ENCODE results near the gene RPL18A.

The RPL18A gene

DNA sequence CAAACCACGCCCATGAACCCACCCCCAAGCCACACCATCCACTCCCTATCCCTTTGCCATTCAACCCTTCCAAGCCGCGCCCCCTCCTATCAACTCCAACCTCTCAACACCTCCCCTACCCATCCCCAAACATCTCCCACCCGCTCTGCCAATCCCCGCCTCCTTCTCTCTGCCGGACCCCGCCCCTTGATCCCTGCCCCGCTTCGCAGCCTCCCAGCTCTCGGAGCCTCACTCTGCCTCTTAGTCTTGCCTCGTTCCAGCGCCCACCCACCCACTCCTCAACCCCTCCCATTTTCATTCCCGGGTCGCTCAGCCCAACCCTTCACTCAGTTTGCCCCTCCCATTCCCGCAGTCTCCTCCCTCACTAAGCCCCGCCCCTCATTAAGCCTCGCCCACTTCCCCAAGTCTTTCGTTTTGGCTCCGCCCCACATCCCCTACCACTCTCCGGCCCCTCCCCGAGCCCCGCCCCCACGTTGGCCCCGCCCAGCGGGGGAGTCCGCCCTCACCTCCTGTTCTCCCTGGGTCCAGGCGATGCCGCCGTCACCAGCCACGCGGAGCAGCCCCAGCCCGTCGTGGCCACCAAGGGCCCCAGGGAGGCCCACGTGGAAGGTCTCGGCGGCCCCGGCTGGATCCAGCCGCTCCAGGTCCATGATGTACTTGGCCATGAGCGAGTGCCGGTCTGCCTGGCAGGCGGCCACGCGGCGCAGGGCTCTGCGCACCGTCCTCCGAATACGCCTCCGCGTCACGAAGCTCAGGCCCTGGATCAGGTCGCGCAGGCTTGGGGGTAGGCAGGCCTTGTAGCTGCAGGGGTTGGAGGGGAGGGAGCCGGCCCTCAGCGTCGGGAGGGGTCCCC is 17.7 kb upstream of the RPL18A start:
- peak; percentile 31 for DNase-seq (ENCODE audit: low read depth)

DNA sequence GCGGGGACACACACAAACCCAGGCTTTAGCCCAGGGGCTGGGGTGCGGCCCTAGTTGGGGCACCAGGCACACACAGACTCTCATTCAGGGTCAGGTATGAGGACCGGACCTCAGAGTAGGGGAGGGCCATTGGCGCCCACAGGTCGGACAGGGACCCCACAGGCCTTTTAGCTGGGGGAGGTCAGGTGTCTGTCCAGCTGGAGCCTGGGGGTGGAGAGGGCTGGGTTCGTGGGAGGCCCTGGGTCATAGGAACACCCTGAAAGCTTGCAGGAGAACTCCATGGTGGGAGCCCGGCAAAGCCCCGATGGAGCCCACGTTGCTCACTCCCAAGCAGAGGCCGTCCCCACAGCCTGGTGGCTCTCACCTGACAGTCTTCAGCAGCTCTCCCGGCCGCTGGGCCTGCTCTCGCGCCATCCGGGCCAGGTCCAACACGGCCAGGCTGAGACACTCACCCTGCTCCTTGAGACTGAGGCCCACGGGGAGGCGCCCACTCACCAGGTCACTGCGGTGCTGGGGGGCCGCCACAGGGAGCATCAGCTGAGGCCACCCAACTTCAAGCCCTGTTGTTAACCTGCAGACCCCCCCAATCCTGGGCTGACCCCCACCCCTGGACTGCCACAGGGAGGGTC is 16.9 kb upstream of the RPL18A start:
- DNase-seq (ENCODE audit: low read depth): no peak

DNA sequence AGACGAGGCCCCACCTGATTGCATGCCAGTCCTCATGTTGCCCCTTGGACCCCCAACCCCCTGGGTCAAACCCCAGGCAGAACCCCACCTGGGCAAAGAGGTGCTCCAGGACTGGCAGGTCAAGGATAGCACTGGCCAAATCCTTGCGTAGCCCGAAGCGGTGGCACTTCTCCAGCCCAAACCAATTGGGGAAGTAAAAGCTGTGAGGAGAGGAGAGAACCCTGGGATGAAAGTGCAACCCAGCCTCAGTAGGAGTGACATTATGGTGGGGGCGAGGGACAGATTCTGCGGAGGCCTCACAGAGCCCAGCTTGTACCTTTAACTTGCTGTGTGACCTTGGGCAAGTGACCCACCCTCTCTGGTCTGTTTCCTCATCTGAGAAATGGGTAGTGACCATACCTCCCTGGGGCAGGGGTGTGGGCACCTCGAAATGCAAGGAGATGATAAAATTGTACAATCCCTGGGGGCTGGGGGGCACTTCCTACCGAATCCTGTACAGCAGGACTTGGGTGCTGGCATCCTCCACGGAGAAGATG is 16.4 kb upstream of the RPL18A start:
- no peak for DNase-seq (ENCODE audit: low read depth)

DNA sequence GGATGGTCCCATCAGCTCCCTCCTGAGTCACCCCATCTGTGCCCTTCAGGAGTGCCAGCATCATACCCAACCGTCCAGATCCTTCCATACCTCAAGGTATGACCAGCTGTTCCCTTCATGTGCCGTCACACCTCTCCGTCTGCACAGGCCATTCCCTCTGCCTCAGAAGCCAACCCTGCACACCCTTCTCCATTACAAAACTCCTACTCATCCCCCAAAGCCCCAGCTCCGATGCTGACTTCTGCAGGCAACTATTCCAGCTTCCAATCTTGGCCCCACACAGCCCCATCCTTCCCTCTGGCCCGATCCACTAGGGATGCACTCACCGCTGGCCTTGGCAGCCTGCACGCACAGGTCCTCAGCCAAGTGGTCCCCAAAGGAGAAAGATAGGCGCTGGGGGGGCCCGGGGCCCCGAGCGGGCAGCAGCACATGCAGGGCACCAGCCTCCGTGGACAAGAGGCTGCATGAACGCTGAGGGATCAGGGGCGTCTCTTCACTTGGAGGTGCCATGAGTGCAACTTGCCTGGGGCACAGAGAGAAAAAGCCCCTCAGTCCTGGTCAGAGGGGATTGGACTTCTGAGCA is 15.7 kb upstream of the RPL18A start:
- DNase-seq (ENCODE audit: low read depth): no peak

DNA sequence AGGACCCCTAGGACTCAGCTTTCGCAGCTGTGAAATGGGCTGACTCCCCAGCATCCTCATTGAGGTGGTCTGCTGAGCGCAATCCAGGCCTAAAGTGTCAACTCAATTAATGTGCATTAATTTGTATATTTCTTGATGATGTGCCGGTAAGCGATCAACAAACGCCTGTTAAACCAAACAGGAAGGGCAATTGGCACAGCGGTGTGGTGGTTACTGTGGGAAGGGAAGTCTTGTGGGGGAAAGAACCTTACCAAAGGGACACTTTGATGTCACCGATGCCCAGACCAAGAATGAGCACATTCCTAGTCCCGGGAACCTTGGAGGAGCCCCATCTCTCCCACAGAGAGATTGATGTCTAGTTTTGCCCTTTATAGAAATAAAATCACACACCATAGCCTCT is 13.6 kb upstream of the RPL18A start:
- no peak for DNase-seq (ENCODE audit: low read depth)

DNA sequence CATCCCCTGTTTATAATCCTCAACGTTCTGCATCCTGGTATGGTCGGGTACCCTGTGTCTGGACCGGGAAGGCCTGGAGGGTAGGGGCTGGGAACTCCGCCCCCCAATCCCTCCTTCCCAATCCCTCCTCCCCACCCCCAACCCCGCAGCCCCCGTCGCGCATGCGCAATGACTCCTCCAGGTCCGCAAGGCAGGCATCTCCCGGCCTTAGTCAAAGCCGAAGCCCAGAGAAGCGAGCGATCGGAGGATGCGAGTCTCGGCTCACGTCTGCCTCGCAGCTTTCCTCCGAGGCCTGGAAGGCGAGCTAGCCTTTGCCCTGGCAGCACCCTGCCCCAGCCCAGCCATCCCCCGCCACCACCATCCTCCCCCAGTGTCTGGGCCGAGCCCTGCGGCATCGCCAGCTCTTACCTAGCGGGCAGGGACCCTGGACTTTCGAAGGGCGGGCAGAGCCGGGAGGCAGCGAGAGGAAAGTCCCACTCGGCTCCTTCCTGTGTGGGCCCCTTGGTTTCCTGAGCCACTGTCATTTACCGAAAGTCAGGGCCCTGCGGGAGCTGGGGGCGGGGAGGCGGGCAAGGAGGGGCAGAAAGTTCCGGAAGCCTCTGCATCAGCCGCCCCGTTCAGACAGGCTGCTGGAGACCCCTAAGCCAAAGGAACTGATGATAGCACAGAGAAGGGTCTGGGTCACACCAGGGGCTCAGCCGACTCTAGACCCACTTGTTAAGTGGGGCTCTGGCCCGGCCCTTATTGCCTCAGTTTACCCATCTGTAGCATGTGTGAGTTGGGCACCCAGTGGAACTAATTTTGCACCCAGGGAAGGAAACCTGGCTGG is 12.0 kb upstream of the RPL18A start, which contains the start of gene JAK3:
Gene JAK3 (minus strand): TSS at position 445 of the 829 bp plus-strand sequence. CDS start 3,565 bp downstream, outside the sequence.
- DNase-seq (ENCODE audit: low read depth): peak; percentile 38

DNA sequence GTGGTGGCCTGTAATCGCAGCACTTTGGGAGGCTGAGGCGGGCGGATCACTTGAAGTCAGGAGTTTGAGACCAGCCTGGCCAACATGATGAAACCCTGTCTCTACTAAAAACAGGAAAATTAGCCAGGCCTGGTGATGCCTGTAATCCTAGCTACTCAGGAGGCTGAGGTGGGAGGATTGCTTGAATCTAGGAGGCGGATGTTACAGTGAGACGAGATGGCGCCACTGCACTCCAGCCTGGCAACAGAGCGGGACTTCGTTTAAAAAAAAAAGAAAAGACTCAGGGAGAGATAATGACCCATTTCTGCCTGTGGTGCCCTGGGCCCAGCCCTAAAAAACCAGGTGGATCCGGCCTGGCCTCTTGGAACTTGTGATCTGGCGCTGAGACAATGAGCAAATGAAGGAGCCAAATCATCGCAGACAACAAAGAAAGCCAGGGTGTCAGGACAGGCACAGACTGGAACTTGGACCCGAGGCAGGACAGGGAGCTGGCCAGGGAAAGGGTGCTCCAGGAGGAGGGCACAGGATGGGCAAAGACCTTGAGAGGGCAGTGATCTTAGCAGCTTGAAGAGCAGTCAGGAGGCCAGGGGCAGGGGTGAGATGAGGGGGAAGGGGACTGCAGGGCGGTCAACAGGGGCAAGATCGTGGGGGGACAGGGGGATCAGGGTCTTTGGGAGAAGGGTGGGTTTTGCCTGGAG is 11.0 kb upstream of the RPL18A start:
- no peak for DNase-seq (ENCODE audit: low read depth)

DNA sequence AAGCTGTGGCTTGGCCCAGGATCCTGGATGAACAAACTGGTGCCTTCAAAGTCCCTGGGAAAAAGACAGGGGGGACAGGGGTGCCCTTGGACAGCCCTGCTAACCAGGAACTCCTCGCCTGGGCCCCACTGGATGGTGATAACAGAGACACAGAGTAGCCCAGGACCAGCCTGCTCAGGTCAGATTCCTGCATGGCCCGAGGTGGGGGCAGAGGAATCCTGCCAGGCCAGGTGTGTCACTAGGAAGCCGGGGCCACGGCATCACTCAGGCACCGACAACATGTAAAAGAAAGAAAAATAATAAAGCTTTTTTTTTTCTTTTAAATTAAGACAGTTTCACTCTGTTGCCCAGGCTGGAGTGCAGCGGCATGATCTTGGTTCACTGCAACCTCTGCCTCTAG is 5.6 kb upstream of the RPL18A start:
- DNase-seq (ENCODE audit: low read depth): no peak

DNA sequence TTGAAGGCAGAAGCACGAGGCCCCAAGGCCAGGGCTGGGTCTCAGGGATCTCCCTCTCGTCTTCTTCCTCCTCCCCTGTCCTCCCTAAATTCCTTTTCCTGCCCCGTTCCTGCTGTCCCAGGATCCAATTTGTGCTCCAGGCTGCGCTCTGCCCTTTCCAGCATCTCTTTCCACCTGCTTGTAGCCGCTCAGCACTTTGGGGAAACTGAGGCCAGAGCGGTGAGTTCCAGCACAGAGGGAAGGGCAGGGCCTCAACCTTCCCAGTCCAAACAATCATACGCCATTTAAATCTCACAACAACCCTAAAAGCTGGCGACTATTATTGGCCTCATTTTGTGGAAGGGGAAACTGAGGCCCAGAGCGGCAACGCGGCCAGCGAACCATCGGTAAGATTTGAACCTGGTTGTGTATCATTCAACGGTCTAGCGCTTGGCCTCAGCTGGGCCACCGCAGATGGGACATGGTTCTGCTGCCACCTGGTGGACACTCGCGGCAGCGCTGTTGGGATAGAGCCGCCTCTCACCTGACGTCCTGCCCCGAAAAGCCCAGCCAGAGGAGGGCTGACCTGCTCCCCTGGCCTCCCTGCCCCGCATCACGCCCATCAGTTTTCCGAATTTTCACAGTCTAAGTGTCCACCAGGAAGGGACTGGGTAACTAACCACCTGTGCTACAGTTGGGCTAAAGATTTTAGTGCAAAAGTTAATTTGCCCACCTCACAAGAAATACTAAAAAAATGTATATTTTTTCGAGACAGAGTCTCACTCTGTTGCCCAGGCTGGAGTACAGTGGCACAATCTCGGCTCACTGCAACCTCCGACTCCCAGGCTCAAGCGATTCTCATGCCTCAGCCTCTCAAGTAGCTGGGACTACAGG is 4.2 kb upstream of the RPL18A start:
- DNase-seq (ENCODE audit: low read depth): peak; percentile 22

DNA sequence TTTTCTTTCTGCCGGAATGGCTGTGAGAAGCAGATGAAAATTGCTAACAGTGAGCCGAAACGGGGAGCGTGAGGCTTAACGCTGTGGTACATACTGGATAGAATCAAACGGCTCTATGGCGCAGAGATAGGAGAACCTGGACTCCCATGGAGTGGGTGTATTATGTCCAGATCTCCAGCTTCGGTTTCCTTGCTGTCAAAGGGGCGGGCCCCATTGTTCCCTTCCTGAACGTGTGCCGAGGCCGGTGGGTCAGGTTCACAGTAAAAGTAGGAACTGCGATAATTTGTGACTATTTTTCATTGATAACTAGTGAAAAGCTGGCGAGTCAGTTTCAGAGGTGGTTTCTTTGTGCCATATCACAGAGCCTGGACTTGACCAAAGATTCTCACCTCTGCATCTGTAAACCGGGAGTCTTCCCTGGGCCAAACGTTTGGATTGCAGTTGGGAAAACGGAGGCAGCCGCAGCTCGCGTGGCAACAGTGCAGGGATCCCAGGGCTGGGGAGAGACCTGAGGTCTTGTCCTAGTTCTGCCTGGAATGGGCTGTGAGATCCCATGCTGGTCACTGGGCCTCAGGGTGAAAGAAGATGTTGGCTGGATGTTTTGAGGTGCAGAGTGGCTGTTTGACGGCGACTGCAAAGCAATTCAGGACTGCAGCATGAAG is 752 bp downstream of the RPL18A start:
- DNase-seq (ENCODE audit: low read depth): no peak

DNA sequence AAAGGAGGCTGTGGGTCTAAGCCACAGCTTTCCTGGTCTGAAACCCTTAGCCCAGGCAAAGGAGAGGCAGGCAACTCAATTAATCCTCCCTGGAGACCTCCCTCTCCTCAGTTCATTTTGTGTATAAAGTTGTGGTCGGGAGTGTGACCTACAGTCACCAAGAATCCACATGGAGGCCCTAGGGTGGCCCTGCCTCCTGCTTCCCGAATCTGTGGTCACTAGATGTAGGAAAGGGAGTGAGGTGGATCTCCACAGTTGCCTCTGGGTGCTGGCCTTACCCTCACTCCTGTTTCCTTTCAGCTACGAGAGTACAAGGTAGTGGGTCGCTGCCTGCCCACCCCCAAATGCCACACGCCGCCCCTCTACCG is 1.3 kb downstream of the RPL18A start:
- no peak for DNase-seq (ENCODE audit: low read depth)

DNA sequence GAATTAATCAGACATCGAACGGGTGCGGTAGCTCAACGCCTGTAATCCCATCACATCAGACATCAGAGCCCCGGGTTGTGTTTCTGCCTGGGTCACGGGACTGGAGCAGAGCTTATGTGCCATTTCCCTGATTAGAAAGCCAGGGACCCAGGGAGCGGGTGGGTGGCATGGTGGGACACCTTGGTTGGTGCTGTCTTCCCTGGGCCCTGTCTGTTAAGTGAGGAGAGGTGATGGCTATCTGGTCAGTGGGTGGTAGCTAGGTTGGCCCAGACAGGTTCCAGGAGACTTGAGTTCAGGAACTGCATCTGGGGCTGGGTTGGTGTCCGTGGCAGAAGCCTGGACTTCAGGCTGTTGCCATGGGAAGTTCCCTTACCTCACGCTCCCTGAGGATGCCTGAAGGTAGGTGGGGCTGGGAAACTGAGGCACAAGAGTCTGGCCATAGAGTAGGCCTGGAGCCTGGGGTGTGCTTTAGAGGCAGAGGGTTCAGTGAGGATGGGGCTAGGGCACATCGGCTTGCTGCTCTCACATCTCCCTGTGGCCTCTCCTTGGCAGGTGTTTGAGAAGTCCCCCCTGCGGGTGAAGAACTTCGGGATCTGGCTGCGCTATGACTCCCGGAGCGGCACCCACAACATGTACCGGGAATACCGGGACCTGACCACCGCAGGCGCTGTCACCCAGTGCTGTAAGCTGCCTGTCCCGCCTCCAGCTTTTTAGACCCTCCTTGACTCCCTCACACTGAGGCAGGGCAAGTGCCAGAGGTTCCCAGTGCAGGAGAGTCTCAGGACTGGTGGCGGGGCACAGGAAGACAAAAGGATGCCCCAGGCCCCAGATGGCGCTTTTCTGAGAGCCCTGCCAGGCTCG is 2.1 kb downstream of the RPL18A start:
- DNase-seq (ENCODE audit: low read depth): no peak

DNA sequence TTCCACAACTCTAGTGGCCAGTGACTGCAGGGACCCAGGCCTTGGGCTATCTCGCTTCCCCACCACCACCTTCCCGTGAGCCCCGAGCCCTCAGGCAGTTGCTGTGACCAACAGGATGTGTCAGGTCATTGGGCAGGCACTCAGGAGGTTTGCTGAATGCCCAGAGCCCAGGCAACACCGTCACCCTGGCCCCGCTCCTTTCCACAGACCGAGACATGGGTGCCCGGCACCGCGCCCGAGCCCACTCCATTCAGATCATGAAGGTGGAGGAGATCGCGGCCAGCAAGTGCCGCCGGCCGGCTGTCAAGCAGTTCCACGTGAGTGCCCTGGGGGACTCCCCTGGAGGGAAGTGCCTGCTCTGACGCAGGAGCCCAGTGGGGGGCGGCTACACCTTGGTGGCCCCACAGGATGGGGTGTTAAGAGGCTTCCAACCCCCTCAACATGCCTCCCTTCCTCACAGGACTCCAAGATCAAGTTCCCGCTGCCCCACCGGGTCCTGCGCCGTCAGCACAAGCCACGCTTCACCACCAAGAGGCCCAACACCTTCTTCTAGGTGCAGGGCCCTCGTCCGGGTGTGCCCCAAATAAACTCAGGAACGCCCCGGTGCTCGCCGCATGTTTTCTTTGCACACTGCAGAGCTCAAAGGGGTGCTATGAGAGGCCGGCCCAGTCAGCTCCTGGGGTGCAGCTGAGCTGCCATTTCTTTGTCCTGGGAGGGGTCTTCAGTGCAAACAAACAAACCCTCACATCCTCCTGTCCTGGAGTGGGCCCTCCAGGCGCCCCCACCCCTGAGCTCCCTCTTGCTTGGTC is 3.2 kb downstream of the RPL18A start:
- DNase-seq (ENCODE audit: low read depth): no peak

DNA sequence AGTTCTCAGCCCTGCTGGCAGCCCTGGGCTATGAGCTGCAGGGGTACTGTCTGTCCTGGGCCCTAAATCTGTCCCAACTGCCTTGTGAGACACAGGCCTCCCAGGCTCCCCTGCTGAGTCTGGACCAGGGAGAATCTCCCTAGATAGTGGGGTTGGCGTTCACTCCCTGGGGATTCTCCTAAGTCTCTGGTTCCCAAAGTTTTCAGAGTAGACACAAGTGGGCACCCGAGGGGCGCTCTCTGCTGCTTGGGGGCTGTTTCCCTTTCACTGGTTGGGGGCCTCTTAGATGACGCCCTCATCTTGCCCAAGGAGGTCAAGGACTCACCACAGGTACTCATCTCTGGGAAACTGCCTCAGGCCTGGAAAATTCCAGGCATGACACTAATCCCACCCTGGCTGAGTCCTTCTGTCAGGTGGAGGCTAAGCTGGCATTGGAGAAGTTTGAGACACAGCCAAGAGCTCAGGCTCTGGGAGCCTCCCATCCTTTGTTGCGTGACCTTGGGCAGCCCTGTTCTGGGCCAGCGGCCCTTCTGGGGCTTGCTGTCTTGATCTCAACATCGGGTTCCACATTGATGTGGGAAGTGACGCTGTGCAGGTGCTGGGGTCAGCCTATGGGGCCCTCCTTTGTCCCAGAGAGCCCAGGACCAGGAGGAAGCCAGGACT is 3.9 kb downstream of the RPL18A start:
- DNase-seq (ENCODE audit: low read depth): no peak

DNA sequence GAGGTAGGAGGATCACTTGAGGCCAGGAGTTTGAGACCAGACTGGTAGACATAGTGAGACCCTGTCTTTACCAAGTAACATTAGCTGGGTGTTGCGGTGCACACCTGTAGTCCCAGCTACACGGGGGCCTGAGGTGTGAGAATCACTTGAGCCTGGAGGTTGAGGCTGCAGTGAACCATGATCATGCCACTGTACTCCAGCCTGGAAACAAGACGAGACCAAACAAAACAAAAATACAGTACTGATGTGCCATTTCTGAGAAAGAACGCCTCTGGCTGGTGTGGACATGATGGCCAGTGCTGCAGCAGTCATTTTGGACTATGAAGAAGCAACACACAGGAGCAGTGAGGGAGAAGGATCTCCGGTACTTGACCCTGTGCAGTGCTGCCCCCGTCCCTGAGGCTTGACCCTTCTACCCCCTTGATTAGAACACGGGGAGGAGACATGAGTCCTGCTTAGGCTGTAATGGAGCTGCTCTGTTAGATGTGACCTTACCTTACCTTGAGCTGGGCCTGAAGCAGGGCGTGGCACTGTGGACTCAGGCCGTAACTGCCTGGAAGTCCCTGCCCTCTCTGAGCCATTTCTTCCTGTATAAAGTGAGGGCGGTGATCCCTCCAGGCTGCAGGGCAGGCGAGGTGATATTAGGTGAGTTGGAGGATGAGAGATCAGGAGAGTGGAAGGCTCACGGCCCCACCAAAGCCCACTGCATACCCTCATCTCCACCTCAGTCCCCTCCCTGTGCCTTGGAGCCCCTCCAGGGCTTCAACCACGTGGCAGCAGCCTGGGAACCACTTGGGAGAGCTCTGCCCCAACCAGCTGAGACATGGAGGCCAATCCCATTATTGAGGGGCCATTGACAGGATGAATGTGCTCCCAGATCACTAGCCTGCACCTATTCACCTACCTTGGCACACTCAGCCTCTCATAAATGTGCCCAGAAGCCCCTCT is 5.9 kb downstream of the RPL18A start:
- no peak for DNase-seq (ENCODE audit: low read depth)

DNA sequence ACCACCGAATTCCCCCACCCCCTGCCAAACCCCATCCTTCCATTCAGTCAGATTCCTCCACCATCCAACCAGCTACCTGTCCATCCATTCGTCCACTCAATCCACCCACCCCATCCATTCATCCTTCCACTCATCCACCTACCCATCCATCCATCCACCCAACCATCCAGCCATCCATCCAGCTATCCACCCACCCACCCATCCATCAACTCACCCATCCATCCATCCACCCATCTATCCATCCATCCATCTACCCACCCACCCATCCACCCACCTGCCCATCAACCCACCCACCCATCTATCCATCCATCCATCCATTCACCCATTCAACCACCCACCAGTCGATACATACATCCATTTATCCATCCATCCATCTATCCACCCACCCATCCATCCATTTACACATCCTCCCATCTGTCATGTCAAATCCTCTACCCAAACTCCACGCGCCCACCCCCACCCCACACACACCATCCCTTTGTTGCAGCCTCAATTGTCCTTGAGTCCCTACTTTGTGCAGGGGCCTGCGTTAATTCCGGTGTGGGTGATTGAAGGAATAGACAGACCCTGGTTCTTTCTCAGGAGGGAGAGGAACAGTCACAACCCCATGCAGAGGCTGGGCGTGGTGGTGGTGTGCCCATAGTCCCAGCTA is 6.7 kb downstream of the RPL18A start:
- DNase-seq (ENCODE audit: low read depth): no peak
